ENCODE data around the gene MYH15.

- TF ChIP-seq, protein P1, sequence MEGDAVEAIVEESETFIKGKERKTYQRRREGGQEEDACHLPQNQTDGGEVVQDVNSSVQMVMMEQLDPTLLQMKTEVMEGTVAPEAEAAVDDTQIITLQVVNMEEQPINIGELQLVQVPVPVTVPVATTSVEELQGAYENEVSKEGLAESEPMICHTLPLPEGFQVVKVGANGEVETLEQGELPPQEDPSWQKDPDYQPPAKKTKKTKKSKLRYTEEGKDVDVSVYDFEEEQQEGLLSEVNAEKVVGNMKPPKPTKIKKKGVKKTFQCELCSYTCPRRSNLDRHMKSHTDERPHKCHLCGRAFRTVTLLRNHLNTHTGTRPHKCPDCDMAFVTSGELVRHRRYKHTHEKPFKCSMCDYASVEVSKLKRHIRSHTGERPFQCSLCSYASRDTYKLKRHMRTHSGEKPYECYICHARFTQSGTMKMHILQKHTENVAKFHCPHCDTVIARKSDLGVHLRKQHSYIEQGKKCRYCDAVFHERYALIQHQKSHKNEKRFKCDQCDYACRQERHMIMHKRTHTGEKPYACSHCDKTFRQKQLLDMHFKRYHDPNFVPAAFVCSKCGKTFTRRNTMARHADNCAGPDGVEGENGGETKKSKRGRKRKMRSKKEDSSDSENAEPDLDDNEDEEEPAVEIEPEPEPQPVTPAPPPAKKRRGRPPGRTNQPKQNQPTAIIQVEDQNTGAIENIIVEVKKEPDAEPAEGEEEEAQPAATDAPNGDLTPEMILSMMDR (IDR thresholded peaks at IDR 0.05): no peak
- no peak for TF ChIP-seq POLR2AphosphoS5 (IDR thresholded peaks at IDR 0.05; ENCODE audit: low read depth, low read length)
Measured at GRCh38 chr3:108380128-108380795, 130.1 kb downstream of the MYH15 start.
